GM12873 (cell line): ENCODE data around the gene TSPAN9.

Experiments
- CTCF ChIP-seq: IDR thresholded peaks from 2 replicates; pipeline ENCODE4 v1.5.1; 2012; ENCODE audit warnings: low read depth, mild to moderate bottlenecking, moderate library complexity, low read length, control low read depth; ENCODE audit not compliant: insufficient read depth; ENCODE audit errors: missing control alignments

Gene TSPAN9

GRCh38 chr12:3326156-3326849, 249.1 kb downstream of the TSPAN9 start:
- TF ChIP-seq CTCF, result no peak

GRCh38 chr12:3326850-3327780, 249.9 kb downstream of the TSPAN9 start:
- TF ChIP-seq CTCF, result no peak

GRCh38 chr12:3328081-3328480, 250.9 kb downstream of the TSPAN9 start:
- TF ChIP-seq CTCF, result no peak

- no peak for TF ChIP-seq CTCF
Measured at GRCh38 chr12:3328571-3328970, 251.4 kb downstream of the TSPAN9 start.

- TF ChIP-seq CTCF, result no peak
Measured at GRCh38 chr12:3329361-3329760, 252.2 kb downstream of the TSPAN9 start.

- TF ChIP-seq CTCF, result no peak
Measured at GRCh38 chr12:3330976-3331510, 253.9 kb downstream of the TSPAN9 start.

- TF ChIP-seq CTCF, result no peak
Measured at GRCh38 chr12:3332188-3332587, 255.0 kb downstream of the TSPAN9 start.
